ENCODE data around the gene GBF1.

GRCh38 chr10:102285133-102285532 lies 39.8 kb downstream of the GBF1 start:
- no peak for TF ChIP-seq CTCF (IDR thresholded peaks at IDR 0.05)
- TF ChIP-seq EZH2 (IDR thresholded peaks at IDR 0.05; ENCODE audit: borderline replicate concordance, insufficient read depth, low read depth, low read length, poor library complexity, severe bottlenecking) = no peak
